PC-9 (cell line): Measurements from ENCODE around the gene RFX8. TPM values are rescaled to one million over a fixed set of nuclear protein-coding genes. Genes with fewer than 3 reads are reported as not detected.
A peak's percentile ranks its signal among the peaks of the same experiment; 100 is the strongest.
"Not testable (repeated sequence)": the region's sequence is repeated elsewhere in the genome, so short reads cannot be mapped to it uniquely, and the experiment has no call there.

Experiments used
- BruUV-seq: library from RNA; stranded (reverse); fragments of 400-500 nt; replicated peaks from 2 replicates; lab custom pipeline; 2021; lab: Mats Ljungman, UMichigan
- CTCF ChIA-PET: fragments of 300-600 bp; sonication (Branson Sonifier 250); formaldehyde crosslinking; loops from one replicate; lab custom pipeline; 2022; ENCODE audit warnings: antibody characterized with exemption; lab: Charles Lee
- POLR2A ChIA-PET: fragments of 300-600 bp; sonication (Branson Sonifier 250); formaldehyde crosslinking; loops from one replicate; lab custom pipeline; 2022; ENCODE audit warnings: antibody characterized with exemption; ENCODE audit not compliant: unreplicated experiment; lab: Charles Lee
- DNase-seq, 2 experiments: peaks; one replicate each; pipeline versions ENCODE4 v3.0.0 to v3.0.0-alpha.2; 2015 to 2022; ENCODE audit warnings: mixed read lengths in 1 of 2
- H2AFZ ChIP-seq: fragments of 200-600 bp; sonication (generic); 2 replicates; pipeline ENCODE4 v1.8.1; 2017; ENCODE audit warnings: antibody characterized with exemption
- H3F3A ChIP-seq: fragments of 200-600 bp; sonication (generic); 2 replicates; pipeline ENCODE4 v1.8.1; 2017; ENCODE audit warnings: antibody characterized with exemption, mild to moderate bottlenecking, low read depth; ENCODE audit not compliant: insufficient read depth
- H3K27ac ChIP-seq: fragments of 200-600 bp; sonication (generic); 2 replicates; pipeline ENCODE4 v1.6.1; 2016; ENCODE audit warnings: mixed run types
- H3K27me3 ChIP-seq: fragments of 200-600 bp; sonication (generic); 2 replicates; pipeline ENCODE4 v1.6.1; 2016; ENCODE audit warnings: low read depth, mixed run types; ENCODE audit not compliant: insufficient read depth
- H3K36me3 ChIP-seq: fragments of 200-600 bp; sonication (generic); 2 replicates; pipeline ENCODE4 v1.6.1; 2016; ENCODE audit warnings: low read depth, mixed run types
- H3K4me1 ChIP-seq: fragments of 200-600 bp; sonication (generic); replicated peaks from 2 replicates; pipeline ENCODE4 v1.6.1; 2016; ENCODE audit warnings: mixed run types; ENCODE audit not compliant: insufficient read depth
- H3K4me2 ChIP-seq: fragments of 200-600 bp; sonication (generic); 2 replicates; pipeline ENCODE4 v1.6.1; 2017; ENCODE audit warnings: mixed run types
- H3K4me3 ChIP-seq: fragments of 200-600 bp; sonication (generic); 2 replicates; pipeline ENCODE4 v1.6.1; 2016; ENCODE audit warnings: mixed run types
- H3K79me2 ChIP-seq: fragments of 200-600 bp; sonication (generic); 2 replicates; pipeline ENCODE4 v1.6.1; 2017; ENCODE audit warnings: low read depth, mixed run types
- H3K9me2 ChIP-seq: fragments of 200-600 bp; sonication (generic); 2 replicates; pipeline ENCODE4 v1.8.1; 2017; ENCODE audit warnings: mild to moderate bottlenecking; ENCODE audit not compliant: insufficient read depth
- H3K9me3 ChIP-seq: fragments of 200-600 bp; sonication (generic); 2 replicates; pipeline ENCODE4 v1.8.1; 2016; ENCODE audit warnings: low read depth; ENCODE audit not compliant: insufficient read depth
- H4K20me1 ChIP-seq: fragments of 200-600 bp; sonication (generic); 2 replicates; pipeline ENCODE4 v1.8.1; 2017; ENCODE audit not compliant: insufficient read depth
- CTCF ChIP-seq: fragments of 200-600 bp; sonication (generic); conservative IDR thresholded peaks from 2 replicates; pipeline ENCODE4 v1.6.1; 2017; ENCODE audit warnings: mixed run types, antibody characterized with exemption, mild to moderate bottlenecking, moderate library complexity
- EZH2 ChIP-seq: fragments of 200-600 bp; sonication (generic); IDR thresholded peaks from 2 replicates; pipeline ENCODE4 v1.8.0; 2017; ENCODE audit warnings: antibody characterized with exemption, low read depth
- intact Hi-C: fragments of 100-400 bp; cut with micrococcal nuclease; formaldehyde crosslinking; loops from one replicate; pipeline ENCODE4 v1.10.0; 2022; ENCODE audit not compliant: unreplicated experiment
- total RNA-seq: library from RNA; stranded (reverse); gene quantifications from 2 replicates; pipeline ENCODE4 v1.2.3, GENCODE V29; 2021

RFX8 gene
- total RNA-seq, 1 experiment from 2014 or later: not detected

- Histone ChIP-seq H3K4me2 (peak overlapping the region; percentile 63), H3F3A (peaks cover 37% of the 10 kb centered on the region), H3K27ac (peak overlapping the region; percentile 56), H3K9me3 (no peaks in the 10 kb centered on the region), H3K4me3 (0 out of 2 replicates have a peak overlapping the region, but pooled peaks have one; percentile 2), H3K4me1 (peaks cover 50% of the 10 kb centered on the region), H3K27me3 (no peaks in the 10 kb centered on the region), H3K79me2 (peaks cover 7% of the 10 kb centered on the region), H3K36me3 (no peaks in the 10 kb centered on the region), H4K20me1 (no peaks in the 10 kb centered on the region), H3K9me2 (no peaks in the 10 kb centered on the region), H2AFZ (no peak overlapping the region)
- TF ChIP-seq CTCF (no peak), EZH2 (no peak)
- CTCF ChIA-PET: interaction anchor here (0.6 kb wide), 1 partner anchor 412 kb away, joined by 3 read pairs; no protein-coding TSS in a partner anchor
- no peak for DNase-seq
- intact Hi-C loops: loop anchor here (2.0 kb wide), 1 partner anchor 26 kb away; no protein-coding TSS in a partner anchor
- BruUV-seq: no TSS peak
- POLR2A ChIA-PET: no interaction called here
Observed at GRCh38 chr2:101354420-101355311, 120.2 kb downstream of the RFX8 start.

DNA sequence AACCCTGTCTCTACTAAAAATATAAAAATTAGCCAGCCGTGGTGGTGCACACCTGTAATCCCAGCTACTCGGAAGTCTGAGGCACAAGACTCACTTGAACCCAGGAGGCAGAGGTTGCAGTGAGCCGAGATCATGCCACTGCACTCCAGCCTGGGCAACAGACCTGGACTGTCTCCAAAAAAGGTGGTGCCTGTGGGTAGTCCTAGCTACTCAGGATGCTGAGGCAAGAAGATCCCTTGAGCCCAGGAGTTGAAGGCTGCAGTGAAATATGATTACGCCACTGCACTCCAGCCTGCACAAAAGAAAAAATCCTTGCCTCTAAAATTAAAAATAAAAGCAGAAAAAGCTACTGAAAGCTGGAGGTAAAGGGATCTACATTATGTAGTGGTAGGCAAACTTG, 122.3 kb downstream of the RFX8 start:
- peaks cover 54% of the 10 kb centered on the region for H3K4me1 ChIP-seq
- H3K4me2 ChIP-seq, H3K9me3 ChIP-seq, H3K27ac ChIP-seq, POLR2A ChIA-PET, CTCF ChIA-PET, H3K79me2 ChIP-seq, BruUV-seq, DNase-seq, H3K9me2 ChIP-seq, intact Hi-C loops, H3K4me3 ChIP-seq, H3K36me3 ChIP-seq, H2AFZ ChIP-seq, H3K27me3 ChIP-seq, H4K20me1 ChIP-seq: not testable (repeated sequence)
- peaks cover 31% of the 10 kb centered on the region for H3F3A ChIP-seq

- Histone ChIP-seq H3K27ac (no peak overlapping the region), H2AFZ (no peak overlapping the region), H3K4me3 (no peak overlapping the region), H4K20me1 (no peaks in the 10 kb centered on the region), H3K9me3 (no peaks in the 10 kb centered on the region), H3F3A (peaks cover 19% of the 10 kb centered on the region), H3K9me2 (no peaks in the 10 kb centered on the region), H3K79me2 (no peaks in the 10 kb centered on the region), H3K4me1 (peaks cover 40% of the 10 kb centered on the region), H3K4me2 (no peak overlapping the region), H3K36me3 (0 out of 2 replicates have a peak, but pooled peaks cover 4% of the 10 kb centered on the region), H3K27me3 (no peaks in the 10 kb centered on the region)
- no peak for DNase-seq
- TF ChIP-seq EZH2: no peak
- no peak for TF ChIP-seq CTCF
- BruUV-seq: no TSS peak
- ChIA-PET CTCF (no interaction called here), POLR2A (no interaction called here)
- intact Hi-C loops: no loop called here
Observed at GRCh38 chr2:101351207-101351606, 123.7 kb downstream of the RFX8 start.
